ENCODE data around the gene LRRC3C.

The LRRC3C gene

GRCh38 chr17:39903158-39903884 lies 24.2 kb upstream of the LRRC3C start:
- no peak overlapping the region for H3K4me3 ChIP-seq (ENCODE audit: low read depth, low read length)
- TF ChIP-seq CTCF (IDR thresholded peaks at IDR 0.05; ENCODE audit: control insufficient read depth, extremely low read depth, insufficient read depth) = no peak
- no peak for DNase-seq (ENCODE audit: low read depth)

GRCh38 chr17:39904990-39905288 lies 22.6 kb upstream of the LRRC3C start:
- DNase-seq (ENCODE audit: low read depth) = no peak
- no peak overlapping the region for H3K4me3 ChIP-seq (ENCODE audit: low read depth, low read length)
- no peak for TF ChIP-seq CTCF (IDR thresholded peaks at IDR 0.05; ENCODE audit: control insufficient read depth, extremely low read depth, insufficient read depth)

GRCh38 chr17:39908789-39909352 lies 18.7 kb upstream of the LRRC3C start:
- no peak overlapping the region for H3K4me3 ChIP-seq (ENCODE audit: low read depth, low read length)
- TF ChIP-seq CTCF (IDR thresholded peaks at IDR 0.05; ENCODE audit: control insufficient read depth, extremely low read depth, insufficient read depth) = no peak
- DNase-seq (ENCODE audit: low read depth) = no peak

- TF ChIP-seq CTCF (IDR thresholded peaks at IDR 0.05; ENCODE audit: control insufficient read depth, extremely low read depth, insufficient read depth) = no peak
- DNase-seq (ENCODE audit: low read depth) = no peak
- no peak overlapping the region for H3K4me3 ChIP-seq (ENCODE audit: low read depth, low read length)
These were observed 13.5 kb upstream of the LRRC3C start for GRCh38 chr17:39913989-39914388.

GRCh38 chr17:39915559-39915958 lies 12.0 kb upstream of the LRRC3C start:
- DNase-seq (ENCODE audit: low read depth) = no peak
- no peak overlapping the region for H3K4me3 ChIP-seq (ENCODE audit: low read depth, low read length)
- no peak for TF ChIP-seq CTCF (IDR thresholded peaks at IDR 0.05; ENCODE audit: control insufficient read depth, extremely low read depth, insufficient read depth)

- no peak overlapping the region for H3K4me3 ChIP-seq (ENCODE audit: low read depth, low read length)
- DNase-seq (ENCODE audit: low read depth) = no peak
- TF ChIP-seq CTCF (IDR thresholded peaks at IDR 0.05; ENCODE audit: control insufficient read depth, extremely low read depth, insufficient read depth) = no peak
These were observed 10.6 kb upstream of the LRRC3C start for GRCh38 chr17:39916918-39917317.
